HEK293 (cell line): Measurements from ENCODE around the gene PCF11.

Experiments
- BCL11A ChIP-seq: fragments of 450-650 bp; formaldehyde crosslinking; IDR thresholded peaks from 2 replicates; pipeline ENCODE4 v1.5.1; 2016; ENCODE audit warnings: low read depth, missing biosample characterization, missing genetic modification characterization
- FEZF1 ChIP-seq: fragments of 450-650 bp; formaldehyde crosslinking; IDR thresholded peaks from 2 replicates; pipeline ENCODE4 v1.5.1; 2016; ENCODE audit warnings: missing biosample characterization, missing genetic modification characterization
- GLIS1 ChIP-seq: fragments of 450-650 bp; formaldehyde crosslinking; IDR thresholded peaks from 2 replicates; pipeline ENCODE4 v1.5.1; 2016; ENCODE audit warnings: missing biosample characterization, missing genetic modification characterization
- KLF1 ChIP-seq: fragments of 450-650 bp; formaldehyde crosslinking; IDR thresholded peaks from 2 replicates; pipeline ENCODE4 v1.5.1; 2016; ENCODE audit warnings: missing biosample characterization, missing genetic modification characterization
- OVOL3 ChIP-seq: fragments of 450-650 bp; formaldehyde crosslinking; IDR thresholded peaks from 2 replicates; pipeline ENCODE4 v1.5.1; 2016; ENCODE audit warnings: missing biosample characterization, missing genetic modification characterization
- RBAK ChIP-seq: fragments of 450-650 bp; formaldehyde crosslinking; IDR thresholded peaks from 2 replicates; pipeline ENCODE4 v1.5.1; 2016; ENCODE audit warnings: missing biosample characterization, missing genetic modification characterization
- ZNF133 ChIP-seq: fragments of 450-650 bp; formaldehyde crosslinking; IDR thresholded peaks from 2 replicates; pipeline ENCODE4 v1.5.1; 2016; ENCODE audit warnings: missing biosample characterization, missing genetic modification characterization
- ZNF146 ChIP-seq: fragments of 450-650 bp; formaldehyde crosslinking; IDR thresholded peaks from 2 replicates; pipeline ENCODE4 v1.5.1; 2016; ENCODE audit warnings: missing biosample characterization, missing genetic modification characterization
- ZNF335 ChIP-seq: fragments of 450-650 bp; formaldehyde crosslinking; conservative IDR thresholded peaks from 2 replicates; pipeline ENCODE4 v1.5.1; 2016; ENCODE audit warnings: missing biosample characterization, missing genetic modification characterization
- ZNF341 ChIP-seq: fragments of 450-650 bp; formaldehyde crosslinking; IDR thresholded peaks from 2 replicates; pipeline ENCODE4; 2016; ENCODE audit warnings: low read depth, missing biosample characterization, missing genetic modification characterization
- ZNF350 ChIP-seq: fragments of 450-650 bp; formaldehyde crosslinking; IDR thresholded peaks from 2 replicates; pipeline ENCODE4 v1.5.0; 2017; ENCODE audit warnings: missing biosample characterization, mild to moderate bottlenecking, missing genetic modification characterization
- ZNF354C ChIP-seq: fragments of 450-650 bp; formaldehyde crosslinking; IDR thresholded peaks from 2 replicates; pipeline ENCODE4 v1.5.1; 2016; ENCODE audit warnings: missing biosample characterization, missing genetic modification characterization, low read depth, borderline replicate concordance
- ZNF366 ChIP-seq: fragments of 450-650 bp; formaldehyde crosslinking; conservative IDR thresholded peaks from 2 replicates; pipeline ENCODE4 v1.5.1; 2016; ENCODE audit warnings: missing biosample characterization, missing genetic modification characterization
- ZNF433 ChIP-seq: fragments of 450-650 bp; formaldehyde crosslinking; IDR thresholded peaks from 2 replicates; pipeline ENCODE4 v1.5.1; 2016; ENCODE audit warnings: missing biosample characterization, missing genetic modification characterization, low read depth
- ZNF548 ChIP-seq: fragments of 450-650 bp; formaldehyde crosslinking; IDR thresholded peaks from 2 replicates; pipeline ENCODE4 v1.5.1; 2016; ENCODE audit warnings: missing biosample characterization, missing genetic modification characterization
- ZNF558 ChIP-seq: fragments of 450-650 bp; formaldehyde crosslinking; IDR thresholded peaks from 2 replicates; pipeline ENCODE4 v1.5.1; 2016; ENCODE audit warnings: missing biosample characterization, missing genetic modification characterization
- ZSCAN23 ChIP-seq: fragments of 450-650 bp; formaldehyde crosslinking; IDR thresholded peaks from 2 replicates; pipeline ENCODE4 v1.5.1; 2016; ENCODE audit warnings: missing biosample characterization, missing genetic modification characterization
- TF ChIP-seq, protein P1 (sequence below): fragments of 450-650 bp; formaldehyde crosslinking; IDR thresholded peaks from 2 replicates; pipeline ENCODE4 v1.5.1; 2017; ENCODE audit warnings: missing biosample characterization, mild to moderate bottlenecking, missing genetic modification characterization, moderate library complexity
- TF ChIP-seq, protein P2 (sequence below): fragments of 450-650 bp; formaldehyde crosslinking; IDR thresholded peaks from 2 replicates; pipeline ENCODE4 v1.5.1; 2017; ENCODE audit warnings: missing biosample characterization, missing genetic modification characterization
- TF ChIP-seq, protein P3 (sequence below): fragments of 450-650 bp; formaldehyde crosslinking; IDR thresholded peaks from 2 replicates; pipeline ENCODE4 v1.5.1; 2016; ENCODE audit warnings: missing biosample characterization, missing genetic modification characterization
- TF ChIP-seq, protein P4 (sequence below): fragments of 450-650 bp; formaldehyde crosslinking; IDR thresholded peaks from 2 replicates; pipeline ENCODE4 v1.5.1; 2016; ENCODE audit warnings: missing biosample characterization, missing genetic modification characterization
- TF ChIP-seq, protein P5 (sequence below): sonication (generic); formaldehyde crosslinking; IDR thresholded peaks from 2 replicates; pipeline ENCODE4 v1.8.1; 2022; ENCODE audit warnings: mild to moderate bottlenecking, moderate library complexity, missing genetic modification reagents
- TF ChIP-seq, protein P6 (sequence below): fragments of 450-650 bp; formaldehyde crosslinking; IDR thresholded peaks from 2 replicates; pipeline ENCODE4 v1.5.1; 2016; ENCODE audit warnings: missing biosample characterization, missing genetic modification characterization
- TF ChIP-seq, protein P7 (sequence below): IDR thresholded peaks from 2 replicates; pipeline ENCODE4 v1.6.1; 2011; ENCODE audit warnings: mild to moderate bottlenecking, low read depth, low read length, borderline replicate concordance
- TF ChIP-seq, protein P8 (sequence below): fragments of 450-650 bp; formaldehyde crosslinking; IDR thresholded peaks from 2 replicates; pipeline ENCODE4 v1.5.1; 2016; ENCODE audit warnings: missing biosample characterization, missing genetic modification characterization

PCF11 gene

DNA sequence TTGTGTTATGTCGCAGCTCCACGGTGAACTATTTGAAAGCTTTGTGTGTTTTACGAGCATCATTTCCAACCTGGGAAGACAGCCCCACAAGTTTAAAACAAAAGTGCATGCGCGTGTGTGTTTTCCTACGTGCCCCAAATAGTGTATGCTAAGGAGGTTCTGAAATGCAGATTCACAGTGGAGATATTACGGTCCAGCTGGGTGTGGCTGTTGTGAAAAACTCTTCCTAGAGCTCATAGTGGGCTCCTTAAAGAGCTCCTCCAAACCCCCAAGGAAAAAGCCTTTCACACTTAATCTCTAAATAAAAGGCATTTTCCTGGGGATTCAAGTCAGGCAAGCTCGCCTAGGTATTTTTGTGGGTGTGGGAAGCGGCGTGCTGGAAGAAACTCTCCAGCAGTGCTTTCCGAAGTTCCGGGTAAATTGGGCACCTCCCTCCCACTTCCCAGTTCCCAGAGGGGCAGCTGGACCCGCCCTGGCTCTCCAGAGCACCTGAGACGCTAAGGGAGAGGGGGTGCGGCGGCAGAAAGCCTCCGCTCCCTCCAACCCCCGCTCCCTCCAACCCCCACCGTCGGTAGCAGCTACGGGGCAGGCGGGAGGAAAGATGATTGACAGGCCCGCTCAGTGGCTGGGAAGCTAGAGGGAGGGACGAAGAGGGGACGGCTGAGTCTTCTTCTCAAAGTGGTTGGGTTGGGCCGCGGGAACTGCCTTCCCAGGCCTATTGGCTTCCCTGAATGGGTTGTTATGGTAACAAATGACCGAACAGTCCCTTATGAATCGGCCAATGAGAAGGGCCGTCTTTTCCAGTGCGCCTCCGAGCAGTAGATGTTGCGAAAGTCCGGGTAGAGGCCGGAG lies 561 bp upstream of the PCF11 start (continued):
- TF ChIP-seq, protein P1, sequence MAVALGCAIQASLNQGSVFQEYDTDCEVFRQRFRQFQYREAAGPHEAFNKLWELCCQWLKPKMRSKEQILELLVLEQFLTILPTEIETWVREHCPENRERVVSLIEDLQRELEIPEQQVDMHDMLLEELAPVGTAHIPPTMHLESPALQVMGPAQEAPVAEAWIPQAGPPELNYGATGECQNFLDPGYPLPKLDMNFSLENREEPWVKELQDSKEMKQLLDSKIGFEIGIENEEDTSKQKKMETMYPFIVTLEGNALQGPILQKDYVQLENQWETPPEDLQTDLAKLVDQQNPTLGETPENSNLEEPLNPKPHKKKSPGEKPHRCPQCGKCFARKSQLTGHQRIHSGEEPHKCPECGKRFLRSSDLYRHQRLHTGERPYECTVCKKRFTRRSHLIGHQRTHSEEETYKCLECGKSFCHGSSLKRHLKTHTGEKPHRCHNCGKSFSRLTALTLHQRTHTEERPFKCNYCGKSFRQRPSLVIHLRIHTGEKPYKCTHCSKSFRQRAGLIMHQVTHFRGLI: no peak; the same call in 1 of the 2 replicates
- TF ChIP-seq ZNF350 (tag by site-specific recombination) (no peak), KLF1 (tag by site-specific recombination) (peak; percentile 8; the same call in 1 of the 2 replicates), BCL11A (tag by site-specific recombination) (no peak), ZNF366 (tag by site-specific recombination) (peak; percentile 52), OVOL3 (no peak), ZSCAN23 (tag by site-specific recombination) (no peak), ZNF146 (tag by site-specific recombination) (no peak), RBAK (tag by site-specific recombination) (no peak), ZNF433 (tag by site-specific recombination) (no peak), FEZF1 (no peak), GLIS1 (peak; percentile 18; the same call in 1 of the 2 replicates), ZNF558 (tag by site-specific recombination) (no peak), ZNF548 (tag by site-specific recombination) (no peak), ZNF133 (tag by site-specific recombination) (no peak), ZNF341 (tag by site-specific recombination) (peak; percentile 91), ZNF335 (peak; percentile 86), ZNF354C (tag by site-specific recombination) (no peak)
- TF ChIP-seq, protein P2, sequence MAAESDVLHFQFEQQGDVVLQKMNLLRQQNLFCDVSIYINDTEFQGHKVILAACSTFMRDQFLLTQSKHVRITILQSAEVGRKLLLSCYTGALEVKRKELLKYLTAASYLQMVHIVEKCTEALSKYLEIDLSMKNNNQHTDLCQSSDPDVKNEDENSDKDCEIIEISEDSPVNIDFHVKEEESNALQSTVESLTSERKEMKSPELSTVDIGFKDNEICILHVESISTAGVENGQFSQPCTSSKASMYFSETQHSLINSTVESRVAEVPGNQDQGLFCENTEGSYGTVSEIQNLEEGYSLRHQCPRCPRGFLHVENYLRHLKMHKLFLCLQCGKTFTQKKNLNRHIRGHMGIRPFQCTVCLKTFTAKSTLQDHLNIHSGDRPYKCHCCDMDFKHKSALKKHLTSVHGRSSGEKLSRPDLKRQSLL (tag by site-specific recombination): no peak
- TF ChIP-seq, protein P3, sequence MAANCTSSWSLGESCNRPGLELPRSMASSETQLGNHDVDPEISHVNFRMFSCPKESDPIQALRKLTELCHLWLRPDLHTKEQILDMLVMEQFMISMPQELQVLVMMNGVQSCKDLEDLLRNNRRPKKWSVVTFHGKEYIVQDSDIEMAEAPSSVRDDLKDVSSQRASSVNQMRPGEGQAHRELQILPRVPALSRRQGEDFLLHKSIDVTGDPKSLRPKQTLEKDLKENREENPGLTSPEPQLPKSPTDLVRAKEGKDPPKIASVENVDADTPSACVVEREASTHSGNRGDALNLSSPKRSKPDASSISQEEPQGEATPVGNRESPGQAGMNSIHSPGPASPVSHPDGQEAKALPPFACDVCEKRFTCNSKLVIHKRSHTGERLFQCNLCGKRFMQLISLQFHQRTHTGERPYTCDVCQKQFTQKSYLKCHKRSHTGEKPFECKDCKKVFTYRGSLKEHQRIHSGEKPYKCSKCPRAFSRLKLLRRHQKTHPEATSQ (tag by site-specific recombination): no peak
- TF ChIP-seq, protein P4, sequence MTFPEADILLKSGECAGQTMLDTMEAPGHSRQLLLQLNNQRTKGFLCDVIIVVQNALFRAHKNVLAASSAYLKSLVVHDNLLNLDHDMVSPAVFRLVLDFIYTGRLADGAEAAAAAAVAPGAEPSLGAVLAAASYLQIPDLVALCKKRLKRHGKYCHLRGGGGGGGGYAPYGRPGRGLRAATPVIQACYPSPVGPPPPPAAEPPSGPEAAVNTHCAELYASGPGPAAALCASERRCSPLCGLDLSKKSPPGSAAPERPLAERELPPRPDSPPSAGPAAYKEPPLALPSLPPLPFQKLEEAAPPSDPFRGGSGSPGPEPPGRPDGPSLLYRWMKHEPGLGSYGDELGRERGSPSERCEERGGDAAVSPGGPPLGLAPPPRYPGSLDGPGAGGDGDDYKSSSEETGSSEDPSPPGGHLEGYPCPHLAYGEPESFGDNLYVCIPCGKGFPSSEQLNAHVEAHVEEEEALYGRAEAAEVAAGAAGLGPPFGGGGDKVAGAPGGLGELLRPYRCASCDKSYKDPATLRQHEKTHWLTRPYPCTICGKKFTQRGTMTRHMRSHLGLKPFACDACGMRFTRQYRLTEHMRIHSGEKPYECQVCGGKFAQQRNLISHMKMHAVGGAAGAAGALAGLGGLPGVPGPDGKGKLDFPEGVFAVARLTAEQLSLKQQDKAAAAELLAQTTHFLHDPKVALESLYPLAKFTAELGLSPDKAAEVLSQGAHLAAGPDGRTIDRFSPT (tag by site-specific recombination): 0 out of 2 replicates have a peak, but pooled peaks have one; percentile 11
- TF ChIP-seq, protein P5, sequence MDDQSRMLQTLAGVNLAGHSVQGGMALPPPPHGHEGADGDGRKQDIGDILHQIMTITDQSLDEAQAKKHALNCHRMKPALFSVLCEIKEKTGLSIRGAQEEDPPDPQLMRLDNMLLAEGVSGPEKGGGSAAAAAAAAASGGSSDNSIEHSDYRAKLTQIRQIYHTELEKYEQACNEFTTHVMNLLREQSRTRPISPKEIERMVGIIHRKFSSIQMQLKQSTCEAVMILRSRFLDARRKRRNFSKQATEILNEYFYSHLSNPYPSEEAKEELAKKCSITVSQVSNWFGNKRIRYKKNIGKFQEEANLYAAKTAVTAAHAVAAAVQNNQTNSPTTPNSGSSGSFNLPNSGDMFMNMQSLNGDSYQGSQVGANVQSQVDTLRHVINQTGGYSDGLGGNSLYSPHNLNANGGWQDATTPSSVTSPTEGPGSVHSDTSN (CRISPR knock-in tag): peak; percentile 97
- TF ChIP-seq, protein P6, sequence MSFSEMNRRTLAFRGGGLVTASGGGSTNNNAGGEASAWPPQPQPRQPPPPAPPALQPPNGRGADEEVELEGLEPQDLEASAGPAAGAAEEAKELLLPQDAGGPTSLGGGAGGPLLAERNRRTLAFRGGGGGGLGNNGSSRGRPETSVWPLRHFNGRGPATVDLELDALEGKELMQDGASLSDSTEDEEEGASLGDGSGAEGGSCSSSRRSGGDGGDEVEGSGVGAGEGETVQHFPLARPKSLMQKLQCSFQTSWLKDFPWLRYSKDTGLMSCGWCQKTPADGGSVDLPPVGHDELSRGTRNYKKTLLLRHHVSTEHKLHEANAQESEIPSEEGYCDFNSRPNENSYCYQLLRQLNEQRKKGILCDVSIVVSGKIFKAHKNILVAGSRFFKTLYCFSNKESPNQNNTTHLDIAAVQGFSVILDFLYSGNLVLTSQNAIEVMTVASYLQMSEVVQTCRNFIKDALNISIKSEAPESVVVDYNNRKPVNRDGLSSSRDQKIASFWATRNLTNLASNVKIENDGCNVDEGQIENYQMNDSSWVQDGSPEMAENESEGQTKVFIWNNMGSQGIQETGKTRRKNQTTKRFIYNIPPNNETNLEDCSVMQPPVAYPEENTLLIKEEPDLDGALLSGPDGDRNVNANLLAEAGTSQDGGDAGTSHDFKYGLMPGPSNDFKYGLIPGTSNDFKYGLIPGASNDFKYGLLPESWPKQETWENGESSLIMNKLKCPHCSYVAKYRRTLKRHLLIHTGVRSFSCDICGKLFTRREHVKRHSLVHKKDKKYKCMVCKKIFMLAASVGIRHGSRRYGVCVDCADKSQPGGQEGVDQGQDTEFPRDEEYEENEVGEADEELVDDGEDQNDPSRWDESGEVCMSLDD: no peak; the same call in 1 of the 2 replicates
- TF ChIP-seq, protein P7, sequence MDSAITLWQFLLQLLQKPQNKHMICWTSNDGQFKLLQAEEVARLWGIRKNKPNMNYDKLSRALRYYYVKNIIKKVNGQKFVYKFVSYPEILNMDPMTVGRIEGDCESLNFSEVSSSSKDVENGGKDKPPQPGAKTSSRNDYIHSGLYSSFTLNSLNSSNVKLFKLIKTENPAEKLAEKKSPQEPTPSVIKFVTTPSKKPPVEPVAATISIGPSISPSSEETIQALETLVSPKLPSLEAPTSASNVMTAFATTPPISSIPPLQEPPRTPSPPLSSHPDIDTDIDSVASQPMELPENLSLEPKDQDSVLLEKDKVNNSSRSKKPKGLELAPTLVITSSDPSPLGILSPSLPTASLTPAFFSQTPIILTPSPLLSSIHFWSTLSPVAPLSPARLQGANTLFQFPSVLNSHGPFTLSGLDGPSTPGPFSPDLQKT: no peak
- TF ChIP-seq, protein P8, sequence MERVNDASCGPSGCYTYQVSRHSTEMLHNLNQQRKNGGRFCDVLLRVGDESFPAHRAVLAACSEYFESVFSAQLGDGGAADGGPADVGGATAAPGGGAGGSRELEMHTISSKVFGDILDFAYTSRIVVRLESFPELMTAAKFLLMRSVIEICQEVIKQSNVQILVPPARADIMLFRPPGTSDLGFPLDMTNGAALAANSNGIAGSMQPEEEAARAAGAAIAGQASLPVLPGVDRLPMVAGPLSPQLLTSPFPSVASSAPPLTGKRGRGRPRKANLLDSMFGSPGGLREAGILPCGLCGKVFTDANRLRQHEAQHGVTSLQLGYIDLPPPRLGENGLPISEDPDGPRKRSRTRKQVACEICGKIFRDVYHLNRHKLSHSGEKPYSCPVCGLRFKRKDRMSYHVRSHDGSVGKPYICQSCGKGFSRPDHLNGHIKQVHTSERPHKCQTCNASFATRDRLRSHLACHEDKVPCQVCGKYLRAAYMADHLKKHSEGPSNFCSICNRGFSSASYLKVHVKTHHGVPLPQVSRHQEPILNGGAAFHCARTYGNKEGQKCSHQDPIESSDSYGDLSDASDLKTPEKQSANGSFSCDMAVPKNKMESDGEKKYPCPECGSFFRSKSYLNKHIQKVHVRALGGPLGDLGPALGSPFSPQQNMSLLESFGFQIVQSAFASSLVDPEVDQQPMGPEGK: peak; percentile 86
